GM23338 (cell line): Measurements from ENCODE around the gene NBPF12. TPM values are rescaled to one million over a fixed set of nuclear protein-coding genes. Genes with fewer than 3 reads are reported as not detected.
"Not testable (repeated sequence)": the region's sequence is repeated elsewhere in the genome, so short reads cannot be mapped to it uniquely, and the experiment has no call there.

Source experiments
- ATAC-seq: fragments of 200-7000 bp; cut with Tn5 transposase; 3 replicates; pipeline ENCODE4 v1.9.1; 2020
- DNase-seq: peaks from one replicate; pipeline ENCODE4 v3.0.0-alpha.2; 2015; ENCODE audit warnings: low spot score
- H2AFZ ChIP-seq: fragments of 200-600 bp; sonication (generic); 2 replicates; pipeline ENCODE4 v1.8.0; 2016; ENCODE audit warnings: antibody characterized with exemption, mild to moderate bottlenecking, moderate library complexity
- H3F3A ChIP-seq: fragments of 200-600 bp; sonication (generic); replicated peaks from 2 replicates; pipeline ENCODE4 v1.8.0; 2017; ENCODE audit warnings: antibody characterized with exemption, mixed run types, low read depth
- H3K27ac ChIP-seq: fragments of 200-600 bp; sonication (generic); 2 replicates; pipeline ENCODE4 v1.6.1; 2016; ENCODE audit warnings: low read depth
- H3K27me3 ChIP-seq: fragments of 200-600 bp; sonication (generic); 2 replicates; pipeline ENCODE4 v1.8.0; 2016; ENCODE audit warnings: mild to moderate bottlenecking, mixed run types, moderate library complexity; ENCODE audit not compliant: insufficient read depth
- H3K36me3 ChIP-seq: fragments of 200-600 bp; sonication (generic); 2 replicates; pipeline ENCODE4 v1.8.0; 2016; ENCODE audit warnings: mild to moderate bottlenecking; ENCODE audit not compliant: insufficient read depth
- H3K4me1 ChIP-seq: fragments of 200-600 bp; sonication (generic); 2 replicates; pipeline ENCODE4 v1.8.0; 2016; ENCODE audit warnings: mild to moderate bottlenecking, moderate library complexity; ENCODE audit not compliant: insufficient read depth
- H3K4me2 ChIP-seq: fragments of 200-600 bp; sonication (generic); 2 replicates; pipeline ENCODE4 v1.7.1; 2017; ENCODE audit warnings: mixed run types
- H3K4me3 ChIP-seq: fragments of 200-600 bp; sonication (generic); 2 replicates; pipeline ENCODE4 v1.6.1; 2016; ENCODE audit warnings: mixed run types
- H3K79me2 ChIP-seq: fragments of 200-600 bp; sonication (generic); replicated peaks from 2 replicates; pipeline ENCODE4 v1.8.0; 2017; ENCODE audit warnings: mild to moderate bottlenecking; ENCODE audit not compliant: insufficient read depth
- H3K9me2 ChIP-seq: fragments of 200-600 bp; sonication (generic); 2 replicates; pipeline ENCODE4 v1.8.0; 2017; ENCODE audit not compliant: insufficient read depth
- H4K20me1 ChIP-seq: fragments of 200-600 bp; sonication (generic); replicated peaks from 2 replicates; pipeline ENCODE4 v1.8.0; 2017; ENCODE audit warnings: mild to moderate bottlenecking; ENCODE audit not compliant: insufficient read depth
- H3K27ac Mint-ChIP-seq: 2 replicates; pipeline ENCODE4 v1.8.0; 2020; ENCODE audit warnings: inconsistent platforms, mild to moderate bottlenecking, moderate library complexity, mixed read lengths
- H3K27me3 Mint-ChIP-seq: 3 replicates; pipeline ENCODE4 v1.8.0; 2022; ENCODE audit warnings: low read depth, mild to moderate bottlenecking, moderate library complexity, mixed read lengths, inconsistent platforms; ENCODE audit not compliant: insufficient read depth, poor library complexity
- H3K36me3 Mint-ChIP-seq: 3 replicates; pipeline ENCODE4 v1.8.0; 2021; ENCODE audit warnings: low read depth, mild to moderate bottlenecking, inconsistent platforms, moderate library complexity, mixed read lengths
- H3K4me1 Mint-ChIP-seq: 3 replicates; pipeline ENCODE4 v1.8.0; 2020; ENCODE audit warnings: mild to moderate bottlenecking, inconsistent platforms, mixed read lengths
- H3K4me3 Mint-ChIP-seq: 3 replicates; pipeline ENCODE4 v1.8.0; 2021; ENCODE audit warnings: moderate library complexity, mild to moderate bottlenecking, inconsistent platforms, mixed read lengths
- H3K9me3 Mint-ChIP-seq: 3 replicates; pipeline ENCODE4 v1.8.0; 2020; ENCODE audit warnings: moderate library complexity, mild to moderate bottlenecking, inconsistent platforms, mixed read lengths
- EZH2phosphoT487 ChIP-seq: fragments of 200-600 bp; sonication (generic); IDR thresholded peaks from one replicate; pipeline ENCODE4 v1.8.1; 2018; ENCODE audit warnings: antibody characterized with exemption; ENCODE audit not compliant: unreplicated experiment
- NANOG ChIP-seq: IDR thresholded peaks from 2 replicates; pipeline ENCODE4 v1.6.1; 2016; ENCODE audit warnings: antibody characterized with exemption, borderline replicate concordance
- REST ChIP-seq: IDR thresholded peaks from one replicate; pipeline ENCODE4 v1.6.1; 2018; ENCODE audit warnings: antibody characterized with exemption; ENCODE audit not compliant: unreplicated experiment
- ZNF462 ChIP-seq: fragments of 250-450 bp; sonication (Bioruptor Pico); IDR thresholded peaks from 2 replicates; pipeline ENCODE4 v1.5.0; 2020; ENCODE audit warnings: mild to moderate bottlenecking, moderate library complexity
- polyA plus RNA-seq: library from polyadenylated mRNA; unstranded; fragments of >200 nt; fragmentation: Nextera tagmentation; extraction: Ambion mirVana; gene quantifications from 2 replicates; pipeline ENCODE4 v1.2.1, GENCODE V29; 2016
- total RNA-seq: library from RNA; depleted of rRNA; stranded (reverse); fragments of >200 nt; shearing (Covaris generic); gene quantifications from 2 replicates; pipeline ENCODE4 v1.2.3, GENCODE V29; 2014

NBPF12 gene
- total and polyA plus RNA-seq, 2 experiments from 2014 or later: 3.4 to 5.0 TPM

GRCh38 chr1:147039916-147040315, 101.8 kb downstream of the NBPF12 start:
- Mint-ChIP-seq H3K4me1 (no peaks in the 10 kb centered on the region), H3K9me3 (no peaks in the 10 kb centered on the region), H3K36me3 (no peaks in the 10 kb centered on the region), H3K27me3 (no peaks in the 10 kb centered on the region), H3K4me3 (no peak overlapping the region), H3K27ac (no peak overlapping the region)
- H3K4me2 ChIP-seq: no peak overlapping the region
- no peak for DNase-seq
- no peak for ATAC-seq
- no peaks in the 10 kb centered on the region for H3K4me1 ChIP-seq
- no peak overlapping the region for H3K4me3 ChIP-seq
- no peak for TF ChIP-seq REST
- TF ChIP-seq EZH2phosphoT487: no peak
- no peak for TF ChIP-seq NANOG
- no peak for TF ChIP-seq ZNF462 (CRISPR knock-in tag)
- no peaks in the 10 kb centered on the region for H3K79me2 ChIP-seq
- H3K27me3 ChIP-seq: no peaks in the 10 kb centered on the region
- no peaks in the 10 kb centered on the region for H3K36me3 ChIP-seq
- no peaks in the 10 kb centered on the region for H4K20me1 ChIP-seq
- no peaks in the 10 kb centered on the region for H3K9me2 ChIP-seq
- H2AFZ ChIP-seq: no peak overlapping the region
- H3K27ac ChIP-seq: no peak overlapping the region
- no peaks in the 10 kb centered on the region for H3F3A ChIP-seq

DNA sequence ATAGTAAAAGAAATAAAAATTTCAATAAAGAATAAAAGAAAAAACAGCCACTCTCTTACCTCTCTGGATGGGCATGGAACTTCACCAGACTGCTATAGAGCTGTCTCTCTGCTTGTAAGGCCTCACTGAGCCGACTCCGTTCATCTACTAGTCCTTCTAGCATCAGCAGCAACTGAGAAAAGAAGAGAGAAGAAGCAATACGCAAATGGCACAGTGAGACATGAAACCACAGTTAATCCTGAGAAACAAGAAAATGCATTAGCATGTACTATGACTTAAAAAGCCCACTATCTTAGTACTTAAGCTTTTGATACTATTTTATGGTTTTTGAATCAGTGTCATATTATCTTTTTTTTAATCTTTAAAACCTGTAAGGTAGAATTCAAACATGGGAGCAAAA, 104.8 kb downstream of the NBPF12 start:
- not testable (repeated sequence) for H3K4me3 Mint-ChIP-seq, H3K27ac ChIP-seq

GRCh38 chr1:147044511-147044910, 106.4 kb downstream of the NBPF12 start:
- not testable (repeated sequence) for DNase-seq, H3K79me2 ChIP-seq, H3K4me2 ChIP-seq, H3K9me2 ChIP-seq, H3K36me3 Mint-ChIP-seq, H3K4me1 ChIP-seq, H3K4me1 Mint-ChIP-seq, ATAC-seq, H3K27me3 Mint-ChIP-seq, H3F3A ChIP-seq, H3K27ac ChIP-seq, H3K4me3 Mint-ChIP-seq, H3K9me3 Mint-ChIP-seq, H3K36me3 ChIP-seq, H3K4me3 ChIP-seq, H3K27me3 ChIP-seq, H2AFZ ChIP-seq, H3K27ac Mint-ChIP-seq, H4K20me1 ChIP-seq

More for the DNA sequence above, 104.8 kb downstream of the NBPF12 start:
- H3K9me2 ChIP-seq, ATAC-seq, H3F3A ChIP-seq, H3K27me3 Mint-ChIP-seq, H3K36me3 ChIP-seq, H3K4me1 ChIP-seq, H3K9me3 Mint-ChIP-seq, H3K79me2 ChIP-seq, DNase-seq, H3K4me2 ChIP-seq, H3K4me1 Mint-ChIP-seq, H3K27ac Mint-ChIP-seq, H3K36me3 Mint-ChIP-seq, H3K4me3 ChIP-seq, H2AFZ ChIP-seq, H4K20me1 ChIP-seq, H3K27me3 ChIP-seq: not testable (repeated sequence)
